Peyer's patch (tissue), 4 donors: ENCODE data around the gene GATA6. TPM values are rescaled to one million over a fixed set of nuclear protein-coding genes. Genes with fewer than 3 reads are reported as not detected.

Experiments used
- DNase-seq, 3 donors: peaks; one replicate each; pipeline ENCODE4 v3.0.0-alpha.2; 2017 to 2019
- H3K27ac ChIP-seq, 4 donors: fragments of 200-600 bp; sonication (generic); one replicate each; pipeline ENCODE4 v1.5.1; 2016 to 2019
- H3K27me3 ChIP-seq, 2 donors: fragments of 200-600 bp; sonication (generic); one replicate each; pipeline ENCODE4 v1.5.1; 2019
- H3K36me3 ChIP-seq, 3 donors: fragments of 200-600 bp; sonication (generic); one replicate each; pipeline ENCODE4 v1.5.1; 2016 to 2019
- H3K4me1 ChIP-seq, 4 donors: fragments of 200-600 bp; sonication (generic); one replicate each; pipeline ENCODE4 v1.5.1; 2016 to 2019
- H3K4me3 ChIP-seq, 4 donors: fragments of 200-600 bp; sonication (generic); 1 replicate in 3 of 4; 2 replicates in 1 of 4; pipeline ENCODE4 v1.5.1; 2016 to 2019; ENCODE audit warnings: mild to moderate bottlenecking in 1 of 4
- H3K9me3 ChIP-seq, 4 donors: fragments of 200-600 bp; sonication (generic); one replicate each; pipeline ENCODE4 v1.5.1; 2016 to 2019; ENCODE audit warnings: mild to moderate bottlenecking in 1 of 4
- POLR2A ChIP-seq, 2 donors: fragments of 450-650 bp; IDR thresholded peaks; one replicate each; pipeline ENCODE4 v1.5.1; 2017; ENCODE audit warnings: antibody characterized with exemption in 2 of 2, mild to moderate bottlenecking in 2 of 2, moderate library complexity in 2 of 2
- small RNA-seq, 2 donors: library from RNA; depleted of rRNA; stranded (forward); fragments of <200 nt; gene quantifications; one replicate each; pipeline ENCODE3, GENCODE V24; 2016
- total RNA-seq, 4 donors: library from RNA; depleted of rRNA; stranded (reverse); fragments of >200 nt; gene quantifications; one replicate each; pipeline ENCODE4 v1.1.0, GENCODE V29; 2016
- TF ChIP-seq, protein P1 (sequence below), 6 experiments: fragments of 450-650 bp in 4 of 6; fragments of 200-600 bp in 2 of 6; sonication (generic) in 1 of 6; IDR thresholded peaks; one replicate each; pipeline ENCODE4 v1.5.1; 2017 to 2019; ENCODE audit warnings: antibody characterized with exemption in 6 of 6, mild to moderate bottlenecking in 3 of 6, moderate library complexity in 1 of 6

GATA6 gene
- total RNA-seq, 4 donors from 2014 or later: 24.8 to 127 (median 114) TPM

DNA sequence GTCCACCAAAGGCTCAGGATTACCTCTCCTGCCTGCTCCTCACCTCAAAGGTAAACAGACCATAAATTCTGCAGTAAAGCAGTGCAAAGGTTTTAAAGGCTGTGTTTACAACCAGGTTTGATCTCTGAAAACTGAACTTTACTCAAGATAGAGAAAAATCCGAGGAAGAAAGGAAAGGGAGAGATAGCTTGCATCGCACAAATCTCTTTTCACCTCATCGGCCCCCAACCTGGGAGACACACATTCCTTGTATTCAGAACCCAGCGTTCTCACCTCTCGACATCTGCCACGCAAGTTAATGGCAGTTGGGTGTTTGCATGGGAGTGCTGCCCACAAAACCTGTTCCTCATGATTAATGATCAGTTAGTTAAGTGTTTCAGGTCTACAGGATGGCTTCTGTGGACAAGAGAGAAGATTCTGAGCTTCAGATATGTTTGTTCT lies 72.6 kb downstream of the GATA6 start:
- TF ChIP-seq, protein P1, sequence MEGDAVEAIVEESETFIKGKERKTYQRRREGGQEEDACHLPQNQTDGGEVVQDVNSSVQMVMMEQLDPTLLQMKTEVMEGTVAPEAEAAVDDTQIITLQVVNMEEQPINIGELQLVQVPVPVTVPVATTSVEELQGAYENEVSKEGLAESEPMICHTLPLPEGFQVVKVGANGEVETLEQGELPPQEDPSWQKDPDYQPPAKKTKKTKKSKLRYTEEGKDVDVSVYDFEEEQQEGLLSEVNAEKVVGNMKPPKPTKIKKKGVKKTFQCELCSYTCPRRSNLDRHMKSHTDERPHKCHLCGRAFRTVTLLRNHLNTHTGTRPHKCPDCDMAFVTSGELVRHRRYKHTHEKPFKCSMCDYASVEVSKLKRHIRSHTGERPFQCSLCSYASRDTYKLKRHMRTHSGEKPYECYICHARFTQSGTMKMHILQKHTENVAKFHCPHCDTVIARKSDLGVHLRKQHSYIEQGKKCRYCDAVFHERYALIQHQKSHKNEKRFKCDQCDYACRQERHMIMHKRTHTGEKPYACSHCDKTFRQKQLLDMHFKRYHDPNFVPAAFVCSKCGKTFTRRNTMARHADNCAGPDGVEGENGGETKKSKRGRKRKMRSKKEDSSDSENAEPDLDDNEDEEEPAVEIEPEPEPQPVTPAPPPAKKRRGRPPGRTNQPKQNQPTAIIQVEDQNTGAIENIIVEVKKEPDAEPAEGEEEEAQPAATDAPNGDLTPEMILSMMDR (IDR thresholded peaks at IDR 0.05): no peak
- no peak for TF ChIP-seq POLR2A (IDR thresholded peaks at IDR 0.05)

DNA sequence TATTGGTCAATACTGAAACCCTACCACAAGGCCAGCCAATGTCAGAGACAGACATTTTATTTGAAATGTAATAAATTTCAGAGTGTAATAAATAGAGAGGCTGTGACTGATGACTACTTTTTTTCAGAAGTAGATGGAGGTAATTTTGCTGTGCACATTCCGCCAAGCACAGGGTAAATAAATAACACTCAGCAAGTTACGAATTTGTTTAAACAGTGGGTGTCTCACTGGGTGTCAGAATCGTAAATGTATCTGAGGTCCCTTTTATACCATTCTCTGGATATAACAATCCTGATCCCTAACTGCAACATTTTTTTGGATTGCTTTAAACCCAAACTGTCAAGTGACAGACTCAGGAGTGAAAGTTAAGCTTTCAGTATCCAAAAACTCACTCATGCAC lies 74.1 kb downstream of the GATA6 start:
- H3K27me3 ChIP-seq: no peaks in the 10 kb centered on the region
- no peaks in the 10 kb centered on the region for H3K36me3 ChIP-seq
- H3K4me1 ChIP-seq: peaks cover 0 to 27% (median 0%) of the 10 kb centered on the region in 4 donors
- no peak for DNase-seq
- H3K4me3 ChIP-seq: no peak overlapping the region
- TF ChIP-seq, protein P1 (IDR thresholded peaks at IDR 0.05): no peak
- no peak for TF ChIP-seq POLR2A (IDR thresholded peaks at IDR 0.05)
- H3K27ac ChIP-seq: peak overlapping the region in 1 of 4 donors; percentile 79
- H3K9me3 ChIP-seq: no peaks in the 10 kb centered on the region

More for the DNA sequence above, 72.6 kb downstream of the GATA6 start:
- Histone ChIP-seq H3K9me3 (no peaks in the 10 kb centered on the region), H3K27ac (peak overlapping the region in 3 of 4 donors; percentile 59 to 79 (median 79)), H3K4me3 (peak overlapping the region in 1 of 4 donors; percentile 12), H3K36me3 (no peaks in the 10 kb centered on the region), H3K27me3 (no peaks in the 10 kb centered on the region), H3K4me1 (peaks cover 0 to 27% (median 0%) of the 10 kb centered on the region in 4 donors)
- DNase-seq: peak in 1 of 3 donors; percentile 56

DNA sequence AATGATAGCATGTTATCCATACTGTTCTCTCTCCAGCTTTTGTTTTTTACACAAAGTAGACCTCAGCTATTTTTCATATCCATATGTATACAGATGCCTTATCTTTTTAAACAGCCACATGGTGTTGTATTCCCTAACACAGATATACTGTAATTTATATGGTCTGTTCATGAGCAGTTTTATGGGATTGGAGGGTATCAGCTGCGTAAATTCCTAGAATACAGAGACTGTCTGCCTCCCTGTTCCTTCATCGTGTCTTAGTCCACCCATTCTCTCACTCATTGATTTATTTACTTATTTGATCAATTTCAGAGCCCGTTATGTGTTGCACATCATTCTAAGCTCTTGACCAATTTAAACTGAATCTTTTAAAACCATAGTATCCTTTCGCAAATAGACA lies 80.6 kb downstream of the GATA6 start:
- Histone ChIP-seq H3K27me3 (no peaks in the 10 kb centered on the region), H3K36me3 (no peaks in the 10 kb centered on the region), H3K4me1 (no peaks in the 10 kb centered on the region), H3K9me3 (no peaks in the 10 kb centered on the region), H3K27ac (no peak overlapping the region), H3K4me3 (no peak overlapping the region)
- TF ChIP-seq, protein P1 (IDR thresholded peaks at IDR 0.05): no peak
- no peak for TF ChIP-seq POLR2A (IDR thresholded peaks at IDR 0.05)
- no peak for DNase-seq

DNA sequence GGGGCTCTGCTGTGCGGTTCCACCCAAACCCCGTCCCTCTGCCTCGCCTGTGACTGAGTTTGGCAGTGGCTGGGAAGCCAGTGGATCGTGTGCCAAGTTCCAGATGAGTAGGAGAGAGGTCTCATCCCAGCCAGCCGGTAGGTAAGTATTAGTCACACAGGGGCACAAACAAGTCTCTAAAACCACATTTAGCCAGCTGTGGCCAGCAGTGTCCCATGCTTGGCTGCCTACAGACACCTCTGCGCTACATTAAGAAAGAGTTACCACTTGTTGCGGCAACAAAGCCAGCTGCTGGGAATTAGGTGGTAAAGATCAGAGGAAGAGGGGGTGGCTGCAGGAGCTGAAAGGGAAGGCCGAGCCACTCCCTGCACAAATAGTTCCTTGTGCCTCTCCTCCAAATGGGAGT lies 81.2 kb downstream of the GATA6 start:
- H3K36me3 ChIP-seq: no peaks in the 10 kb centered on the region
- no peak for DNase-seq
- no peak overlapping the region for H3K4me3 ChIP-seq
- no peaks in the 10 kb centered on the region for H3K9me3 ChIP-seq
- no peak for TF ChIP-seq POLR2A (IDR thresholded peaks at IDR 0.05)
- TF ChIP-seq, protein P1 (IDR thresholded peaks at IDR 0.05): no peak
- H3K4me1 ChIP-seq: no peaks in the 10 kb centered on the region
- no peaks in the 10 kb centered on the region for H3K27me3 ChIP-seq
- no peak overlapping the region for H3K27ac ChIP-seq

Small RNA genes lying within 50 kb of the gene (small RNA-seq; reads per million reads assigned to genes)
- 0 reads per million in 2 donors for gene RNU6-702P
- 0 reads per million in 2 donors for gene RNU6ATAC20P

Other genes starting within 250 kb of the GATA6 start
- not detected for gene CTAGE1, start 248.3 kb downstream of the GATA6 start, total RNA-seq